Osteoblast (primary cell): Measurements from ENCODE around the gene TAF4. TPM values are rescaled to one million over a fixed set of nuclear protein-coding genes. Genes with fewer than 3 reads are reported as not detected.
A peak's percentile ranks its signal among the peaks of the same experiment; 100 is the strongest.

ENCODE experiments used
- DNase-seq: peaks from one replicate; pipeline ENCODE4 v3.0.0; 2011; ENCODE audit warnings: low spot score, mixed read lengths; ENCODE audit not compliant: insufficient read length; ENCODE audit errors: missing footprints
- H2AFZ ChIP-seq: 2 replicates; pipeline ENCODE4 v1.6.0; 2011; ENCODE audit warnings: mild to moderate bottlenecking, low read length
- H3K27ac ChIP-seq: 2 replicates; pipeline ENCODE4 v1.5.1; 2011; ENCODE audit warnings: mild to moderate bottlenecking, low read depth, low read length, moderate library complexity
- H3K27me3 ChIP-seq: 2 replicates; pipeline ENCODE4 v1.6.0; 2012; ENCODE audit warnings: mild to moderate bottlenecking, control low read depth, inconsistent platforms, low read length, moderate library complexity; ENCODE audit not compliant: insufficient read depth
- H3K36me3 ChIP-seq: 2 replicates; pipeline ENCODE4 v1.5.1; 2011; ENCODE audit warnings: mild to moderate bottlenecking, low read length, control low read depth, moderate library complexity; ENCODE audit not compliant: insufficient read depth
- H3K4me1 ChIP-seq: 2 replicates; pipeline ENCODE4 v1.5.1; 2011; ENCODE audit warnings: mild to moderate bottlenecking, low read length, control low read depth, moderate library complexity; ENCODE audit not compliant: insufficient read depth
- H3K4me2 ChIP-seq: 2 replicates; pipeline ENCODE4 v1.6.0; 2011; ENCODE audit warnings: mild to moderate bottlenecking, low read length; ENCODE audit not compliant: insufficient read depth
- H3K4me3 ChIP-seq: fragments of 200-600 bp; sonication (generic); 3 replicates; pipeline ENCODE4 v1.5.1; 2012; ENCODE audit warnings: mild to moderate bottlenecking, low read length, inconsistent platforms; ENCODE audit not compliant: insufficient read depth
- H3K79me2 ChIP-seq: 2 replicates; pipeline ENCODE4 v1.6.0; 2012; ENCODE audit warnings: mild to moderate bottlenecking, low read length, control low read depth, inconsistent platforms; ENCODE audit not compliant: insufficient read depth
- H3K9me3 ChIP-seq: 2 replicates; pipeline ENCODE4 v1.5.1; 2011; ENCODE audit warnings: low read depth, low read length, control low read depth
- H4K20me1 ChIP-seq: 2 replicates; pipeline ENCODE4 v1.6.0; 2012; ENCODE audit warnings: mild to moderate bottlenecking, low read length, control low read depth; ENCODE audit not compliant: insufficient read depth
- total RNA-seq: library from RNA; depleted of rRNA; stranded (reverse); fragments of >200 nt; gene quantifications from 2 replicates; pipeline ENCODE4 v1.2.3, GENCODE V29; 2012
- TF ChIP-seq, protein P1 (sequence below): IDR thresholded peaks from 2 replicates; pipeline ENCODE4 v1.5.1; 2011; ENCODE audit warnings: mild to moderate bottlenecking, low read depth, low read length, moderate library complexity; ENCODE audit errors: extremely low read depth

Gene TAF4
- total RNA-seq, 1 donor: 4.3 TPM

DNA sequence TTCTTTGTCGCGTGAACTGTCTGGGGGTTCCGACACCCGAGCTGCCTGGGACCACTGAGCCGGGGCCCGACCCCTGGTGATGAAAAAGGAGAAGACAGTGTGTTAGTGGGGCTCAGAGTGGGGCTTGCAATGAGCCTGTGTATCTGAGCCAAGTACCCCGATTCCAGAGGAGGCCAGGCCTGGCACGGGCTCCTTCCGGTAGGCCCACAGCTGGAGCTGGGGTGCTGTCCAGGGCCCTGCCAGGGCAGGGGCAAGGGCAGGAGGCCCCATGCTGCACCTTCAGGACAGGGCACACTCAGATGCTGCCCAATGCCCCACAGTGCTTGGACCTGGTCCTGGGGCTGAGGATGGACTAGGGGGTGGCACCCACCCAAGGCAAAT lies 89.4 kb downstream of the TAF4 start:
- Histone ChIP-seq H3K79me2 (no peaks in the 10 kb centered on the region), H3K4me1 (no peaks in the 10 kb centered on the region), H3K27ac (no peak overlapping the region), H2AFZ (no peak overlapping the region), H4K20me1 (peaks cover 6% of the 10 kb centered on the region), H3K4me2 (no peak overlapping the region), H3K27me3 (no peaks in the 10 kb centered on the region), H3K36me3 (peaks cover 6% of the 10 kb centered on the region), H3K9me3 (no peaks in the 10 kb centered on the region), H3K4me3 (no peak overlapping the region)
- TF ChIP-seq, protein P1, sequence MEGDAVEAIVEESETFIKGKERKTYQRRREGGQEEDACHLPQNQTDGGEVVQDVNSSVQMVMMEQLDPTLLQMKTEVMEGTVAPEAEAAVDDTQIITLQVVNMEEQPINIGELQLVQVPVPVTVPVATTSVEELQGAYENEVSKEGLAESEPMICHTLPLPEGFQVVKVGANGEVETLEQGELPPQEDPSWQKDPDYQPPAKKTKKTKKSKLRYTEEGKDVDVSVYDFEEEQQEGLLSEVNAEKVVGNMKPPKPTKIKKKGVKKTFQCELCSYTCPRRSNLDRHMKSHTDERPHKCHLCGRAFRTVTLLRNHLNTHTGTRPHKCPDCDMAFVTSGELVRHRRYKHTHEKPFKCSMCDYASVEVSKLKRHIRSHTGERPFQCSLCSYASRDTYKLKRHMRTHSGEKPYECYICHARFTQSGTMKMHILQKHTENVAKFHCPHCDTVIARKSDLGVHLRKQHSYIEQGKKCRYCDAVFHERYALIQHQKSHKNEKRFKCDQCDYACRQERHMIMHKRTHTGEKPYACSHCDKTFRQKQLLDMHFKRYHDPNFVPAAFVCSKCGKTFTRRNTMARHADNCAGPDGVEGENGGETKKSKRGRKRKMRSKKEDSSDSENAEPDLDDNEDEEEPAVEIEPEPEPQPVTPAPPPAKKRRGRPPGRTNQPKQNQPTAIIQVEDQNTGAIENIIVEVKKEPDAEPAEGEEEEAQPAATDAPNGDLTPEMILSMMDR: no peak
- no peak for DNase-seq

DNA sequence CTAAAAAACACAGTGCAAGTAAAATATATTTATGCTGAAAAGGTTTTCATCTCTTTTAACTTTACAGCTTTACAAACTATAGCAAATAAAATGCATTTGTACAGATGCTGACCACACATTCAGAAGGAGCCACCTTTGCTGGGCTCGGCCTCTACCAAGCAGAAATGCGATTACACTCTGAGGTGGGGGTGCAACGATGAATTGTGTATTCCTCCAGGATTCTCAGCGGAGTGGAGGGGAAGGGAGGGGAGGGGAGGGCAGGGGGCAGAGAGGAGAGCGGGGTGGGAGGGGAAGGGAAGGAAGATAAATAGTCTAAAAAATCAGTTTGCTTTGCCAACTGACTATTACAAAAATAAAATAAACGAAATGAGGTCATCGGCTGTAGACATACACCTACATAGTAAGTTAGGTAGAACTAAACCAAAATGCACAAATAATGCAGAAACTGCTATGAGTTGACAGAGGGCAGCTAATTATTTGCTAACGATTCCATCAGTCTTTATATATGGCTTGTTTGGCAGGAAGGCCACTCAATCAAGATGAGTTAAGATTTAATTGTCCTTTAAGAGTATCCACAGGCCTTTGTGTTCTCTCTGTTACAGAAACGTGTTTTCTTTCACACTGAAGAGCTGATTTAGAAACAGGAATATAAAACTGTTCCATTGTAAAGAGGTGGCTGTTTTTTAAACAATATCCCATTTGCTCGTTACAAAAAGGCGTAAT lies 90.1 kb downstream of the TAF4 start:
- TF ChIP-seq, protein P1: no peak
- Histone ChIP-seq H3K4me1 (no peaks in the 10 kb centered on the region), H3K4me3 (no peak overlapping the region), H3K9me3 (no peaks in the 10 kb centered on the region), H3K27me3 (no peaks in the 10 kb centered on the region), H4K20me1 (peaks cover 2% of the 10 kb centered on the region), H2AFZ (no peak overlapping the region), H3K27ac (no peak overlapping the region), H3K79me2 (no peaks in the 10 kb centered on the region), H3K4me2 (no peak overlapping the region), H3K36me3 (peaks cover 6% of the 10 kb centered on the region)
- peak; percentile 32 for DNase-seq

DNA sequence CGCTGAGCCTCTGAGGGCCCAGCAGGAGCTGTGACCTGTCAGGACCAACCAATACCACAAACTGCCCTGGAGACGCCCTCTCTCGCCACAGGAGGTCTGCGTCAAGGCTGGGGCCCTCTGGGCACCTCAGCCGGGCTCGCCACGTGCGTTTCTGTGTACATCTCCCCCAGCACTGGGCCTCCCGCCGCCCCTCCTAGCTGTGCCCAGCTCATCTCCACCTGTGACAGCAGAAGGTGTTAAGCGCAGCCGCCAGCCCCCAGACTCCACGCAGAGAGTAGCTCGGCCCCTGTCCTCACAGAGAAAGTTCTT lies 91.4 kb downstream of the TAF4 start:
- TF ChIP-seq, protein P1: no peak
- Histone ChIP-seq H3K4me1 (no peaks in the 10 kb centered on the region), H3K27me3 (no peaks in the 10 kb centered on the region), H3K27ac (no peak overlapping the region), H4K20me1 (no peaks in the 10 kb centered on the region), H3K4me2 (no peak overlapping the region), H2AFZ (no peak overlapping the region), H3K4me3 (no peak overlapping the region), H3K36me3 (peaks cover 6% of the 10 kb centered on the region), H3K79me2 (no peaks in the 10 kb centered on the region), H3K9me3 (no peaks in the 10 kb centered on the region)
- peak; percentile 74 for DNase-seq

- no peaks in the 10 kb centered on the region for H3K9me3 ChIP-seq
- H3K27ac ChIP-seq: no peak overlapping the region
- no peaks in the 10 kb centered on the region for H3K4me1 ChIP-seq
- H2AFZ ChIP-seq: no peak overlapping the region
- DNase-seq: peak; percentile 37
- TF ChIP-seq, protein P1: no peak
- peaks cover 6% of the 10 kb centered on the region for H3K36me3 ChIP-seq
- no peaks in the 10 kb centered on the region for H3K79me2 ChIP-seq
- no peak overlapping the region for H3K4me3 ChIP-seq
- no peak overlapping the region for H3K4me2 ChIP-seq
- no peaks in the 10 kb centered on the region for H3K27me3 ChIP-seq
- no peaks in the 10 kb centered on the region for H4K20me1 ChIP-seq
These were observed 91.9 kb downstream of the TAF4 start for GRCh38 chr20:61973515-61974356.
